Neuron (in vitro differentiated cells): ENCODE results near the gene TTC9.

Experiments used
- H2AFZ ChIP-seq: one replicate; pipeline ENCODE4 v1.6.1; 2013; ENCODE audit warnings: low read depth, mild to moderate bottlenecking, inconsistent platforms, low read length, moderate library complexity
- H3K27me3 ChIP-seq: one replicate; pipeline ENCODE4 v1.6.1; 2013; ENCODE audit warnings: low read length; ENCODE audit not compliant: insufficient read depth
- H3K36me3 ChIP-seq: one replicate; pipeline ENCODE4 v1.6.1; 2013; ENCODE audit warnings: low read length; ENCODE audit not compliant: insufficient read depth
- H3K4me1 ChIP-seq: one replicate; pipeline ENCODE4 v1.6.1; 2013; ENCODE audit warnings: low read length; ENCODE audit not compliant: insufficient read depth
- H3K4me3 ChIP-seq: 2 replicates; pipeline ENCODE4 v1.5.1; 2013; ENCODE audit warnings: mild to moderate bottlenecking, low read length, moderate library complexity
- H3K9me3 ChIP-seq: one replicate; pipeline ENCODE4 v1.6.1; 2013; ENCODE audit warnings: low read length

The TTC9 gene

DNA sequence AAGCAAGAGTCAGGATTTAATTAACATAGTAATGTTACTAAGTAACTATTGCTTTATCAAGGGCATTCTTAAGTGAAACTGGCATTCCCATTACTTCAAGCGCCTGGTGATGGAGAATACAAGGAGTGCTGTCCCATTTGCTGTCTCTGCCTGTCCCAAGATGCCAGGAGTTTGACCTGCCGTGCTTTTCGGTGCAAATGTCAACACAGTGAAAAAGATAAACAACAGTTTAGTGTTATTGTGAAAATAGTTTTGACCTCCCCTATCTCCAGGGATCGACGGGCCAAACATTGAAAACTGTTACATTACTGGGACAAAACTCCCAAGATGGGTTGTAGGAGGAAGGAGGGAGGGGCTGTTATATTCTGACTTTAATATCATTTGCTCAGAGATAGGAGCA, 74.8 kb downstream of the TTC9 start:
- H3K4me1 ChIP-seq = peaks cover 6% of the 10 kb centered on the region
- no peaks in the 10 kb centered on the region for H3K9me3 ChIP-seq
- H3K27me3 ChIP-seq = no peaks in the 10 kb centered on the region
- no peak overlapping the region for H2AFZ ChIP-seq
- no peaks in the 10 kb centered on the region for H3K36me3 ChIP-seq
- H3K4me3 ChIP-seq = no peak overlapping the region

DNA sequence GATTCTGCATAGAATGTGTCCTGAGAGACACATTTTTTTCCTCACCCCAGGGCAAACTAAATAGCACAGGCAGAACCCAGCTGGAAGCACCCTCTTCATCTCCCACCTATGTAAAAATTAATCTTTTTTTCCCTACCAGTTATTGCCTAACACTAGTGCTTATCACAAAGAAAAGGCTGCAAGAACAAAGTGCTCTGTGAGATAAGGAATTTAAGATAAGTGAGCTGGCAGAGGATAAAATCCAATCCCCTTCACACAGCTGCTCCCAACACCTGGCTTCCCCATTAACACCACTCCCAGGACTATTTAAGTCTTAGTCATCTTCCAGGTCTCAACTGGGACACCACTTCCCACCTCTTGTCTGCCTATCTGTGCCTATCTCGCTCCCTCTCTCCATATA, 75.2 kb downstream of the TTC9 start:
- no peak overlapping the region for H2AFZ ChIP-seq
- peaks cover 6% of the 10 kb centered on the region for H3K4me1 ChIP-seq
- H3K36me3 ChIP-seq = no peaks in the 10 kb centered on the region
- no peaks in the 10 kb centered on the region for H3K27me3 ChIP-seq
- H3K9me3 ChIP-seq = no peaks in the 10 kb centered on the region
- no peak overlapping the region for H3K4me3 ChIP-seq

DNA sequence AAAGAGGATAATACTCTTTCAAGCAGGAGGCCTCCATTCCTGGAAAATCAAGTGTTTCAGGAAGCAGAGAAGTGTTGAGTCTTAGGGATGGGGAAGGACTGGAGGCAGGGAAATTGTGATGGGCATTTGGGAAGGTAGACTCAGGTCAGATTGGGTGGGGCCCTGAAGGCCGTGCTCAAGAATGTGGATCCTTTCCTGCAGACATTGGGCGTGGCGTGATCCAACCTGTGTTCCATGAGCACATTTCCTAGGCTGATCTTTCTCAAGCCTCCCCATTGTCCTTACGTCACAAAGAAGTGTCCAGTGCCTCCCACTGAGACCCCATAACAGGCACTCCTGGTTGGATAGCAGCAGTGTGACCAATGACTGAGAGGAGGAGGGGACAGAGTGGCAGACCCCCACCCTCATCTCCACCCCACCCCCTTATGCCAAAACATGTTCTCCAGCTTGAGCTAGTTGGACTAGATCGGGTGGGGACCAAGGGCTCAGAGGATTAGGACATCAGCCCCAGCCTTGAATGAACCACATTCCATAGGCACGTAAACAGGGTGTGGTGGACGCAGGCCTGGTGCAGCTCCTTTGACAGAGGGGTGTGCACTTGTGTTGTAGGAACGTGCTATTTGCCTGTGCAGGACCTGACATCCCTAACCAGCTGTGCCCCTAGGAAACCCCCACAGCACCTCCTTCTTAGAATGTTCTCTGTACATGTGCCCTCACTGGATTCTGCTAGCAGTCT, 76.8 kb downstream of the TTC9 start:
- Histone ChIP-seq H3K36me3 (no peaks in the 10 kb centered on the region), H3K4me3 (no peak overlapping the region), H3K9me3 (no peaks in the 10 kb centered on the region), H3K4me1 (peaks cover 2% of the 10 kb centered on the region), H3K27me3 (no peaks in the 10 kb centered on the region), H2AFZ (no peak overlapping the region)

DNA sequence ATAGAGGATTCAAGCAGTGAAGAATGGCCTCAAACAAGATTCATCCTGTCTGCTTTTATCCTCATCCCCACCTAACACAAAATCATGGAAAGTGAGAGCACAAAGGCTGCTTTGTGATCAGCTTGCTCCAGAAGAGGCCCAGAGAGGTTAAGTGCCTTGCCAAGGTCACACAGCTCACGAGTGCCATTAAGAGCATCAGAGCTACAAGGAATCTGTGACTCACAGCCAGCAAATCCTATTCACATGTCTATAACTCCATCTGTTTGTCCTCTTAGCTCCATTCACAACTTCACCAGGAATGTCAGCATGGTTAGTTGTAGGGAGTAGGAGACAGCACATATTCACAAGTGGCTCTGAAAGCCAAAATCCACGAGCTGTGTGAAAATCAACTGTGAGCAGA, 79.8 kb downstream of the TTC9 start:
- Histone ChIP-seq H3K9me3 (no peaks in the 10 kb centered on the region), H3K27me3 (no peaks in the 10 kb centered on the region), H3K4me3 (no peak overlapping the region), H3K36me3 (no peaks in the 10 kb centered on the region), H3K4me1 (no peaks in the 10 kb centered on the region), H2AFZ (no peak overlapping the region)

DNA sequence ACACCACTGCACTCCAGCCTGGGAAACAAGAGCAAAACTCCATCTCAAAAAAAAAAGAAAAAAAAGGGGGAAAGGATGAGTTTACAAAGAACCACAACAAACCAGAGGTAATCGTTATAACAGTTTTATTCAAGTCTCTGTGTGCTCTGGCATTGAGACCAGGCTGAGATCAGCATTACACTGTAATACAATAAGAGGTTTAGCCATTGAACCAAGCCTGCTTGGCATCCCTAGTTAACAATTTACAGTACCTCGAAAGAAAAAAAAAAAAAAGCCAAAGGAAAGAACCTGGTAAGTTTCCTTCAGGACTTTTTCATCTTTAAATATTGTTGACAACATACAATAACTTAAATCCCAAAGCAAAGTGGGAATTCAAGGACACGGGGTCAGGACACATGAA, 80.7 kb downstream of the TTC9 start:
- Histone ChIP-seq H3K36me3 (no peaks in the 10 kb centered on the region), H3K9me3 (no peaks in the 10 kb centered on the region), H2AFZ (no peak overlapping the region), H3K27me3 (no peaks in the 10 kb centered on the region), H3K4me1 (no peaks in the 10 kb centered on the region), H3K4me3 (no peak overlapping the region)

DNA sequence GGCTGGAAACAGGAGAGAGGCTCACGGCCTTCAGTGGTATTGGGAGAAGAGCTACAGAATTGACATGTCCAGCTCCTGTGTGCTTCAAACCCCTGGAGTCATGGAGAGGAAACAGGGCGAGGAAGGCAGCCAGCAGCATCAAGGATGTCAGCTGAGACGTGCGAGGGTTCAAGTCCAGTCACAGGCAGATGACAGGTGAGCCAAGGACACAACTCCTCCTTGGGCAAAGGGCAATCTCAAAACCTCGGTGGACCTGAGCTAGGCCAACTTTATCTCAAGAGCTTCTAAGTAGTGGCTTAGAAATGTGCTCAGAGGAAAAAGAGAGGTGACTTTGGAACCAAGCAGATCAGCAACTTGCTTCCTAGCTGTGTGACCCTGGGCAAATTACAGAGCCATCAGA, 81.6 kb downstream of the TTC9 start:
- Histone ChIP-seq H3K4me3 (no peak overlapping the region), H3K4me1 (no peaks in the 10 kb centered on the region), H3K9me3 (no peaks in the 10 kb centered on the region), H3K27me3 (no peaks in the 10 kb centered on the region), H3K36me3 (no peaks in the 10 kb centered on the region), H2AFZ (no peak overlapping the region)

DNA sequence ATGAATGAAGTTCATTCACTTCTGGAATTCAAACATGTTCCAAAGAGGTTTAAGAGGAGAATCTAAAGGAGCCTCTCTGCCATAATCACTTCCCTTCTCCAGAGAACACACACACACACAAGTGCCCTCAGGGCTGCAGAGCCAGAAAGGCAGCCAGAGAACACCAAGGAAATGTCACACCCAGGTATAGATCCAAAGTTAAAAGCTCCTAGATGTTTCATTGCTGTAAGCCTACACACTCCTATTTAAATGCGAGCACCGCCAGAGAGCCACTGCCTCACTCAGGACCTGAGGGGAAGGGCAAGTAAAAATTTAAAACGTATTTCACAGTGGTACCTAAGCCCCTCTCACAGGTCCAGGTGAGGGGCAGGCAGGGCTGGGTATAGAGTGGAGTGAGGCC, 82.4 kb downstream of the TTC9 start:
- no peak overlapping the region for H3K4me3 ChIP-seq

DNA sequence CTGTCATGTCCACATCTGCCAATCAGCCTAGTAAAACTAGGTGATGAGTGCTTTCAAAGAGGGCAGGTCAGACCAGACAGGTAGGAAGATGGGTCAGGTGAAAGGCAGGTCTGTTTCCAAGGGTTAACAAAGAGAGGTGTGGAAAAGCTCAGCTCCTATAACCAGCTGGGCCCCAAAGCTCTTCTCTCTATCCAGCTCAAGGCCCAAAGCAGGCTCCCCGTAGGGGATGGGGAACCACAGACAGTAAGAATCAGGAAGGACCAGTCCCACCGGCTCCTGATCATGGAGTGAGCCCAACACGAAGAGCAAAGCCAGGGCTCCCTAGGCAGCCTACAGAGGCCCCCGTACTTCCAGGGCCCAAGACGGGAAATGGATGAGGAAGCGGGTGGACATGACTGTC, 83.2 kb downstream of the TTC9 start:
- no peak overlapping the region for H3K4me3 ChIP-seq
- H2AFZ ChIP-seq = no peak overlapping the region
- H3K27me3 ChIP-seq = no peaks in the 10 kb centered on the region
- no peaks in the 10 kb centered on the region for H3K9me3 ChIP-seq
- peaks cover 2% of the 10 kb centered on the region for H3K36me3 ChIP-seq
- no peaks in the 10 kb centered on the region for H3K4me1 ChIP-seq

More for the DNA sequence above, 82.4 kb downstream of the TTC9 start:
- no peaks in the 10 kb centered on the region for H3K4me1 ChIP-seq
- H3K27me3 ChIP-seq = no peaks in the 10 kb centered on the region
- H3K36me3 ChIP-seq = no peaks in the 10 kb centered on the region
- no peak overlapping the region for H2AFZ ChIP-seq
- no peaks in the 10 kb centered on the region for H3K9me3 ChIP-seq
